Thoracic aorta (tissue), 2 donors: ENCODE measurements around the gene NRP1. TPM values are rescaled to one million over a fixed set of nuclear protein-coding genes. Genes with fewer than 3 reads are reported as not detected.

Experiments
- ATAC-seq: fragments of 150-250 bp; one replicate; pipeline ENCODE4 v1.8.0; 2017; ENCODE audit warnings: low read depth; ENCODE audit not compliant: insufficient number of reproducible peaks, low FRiP score
- DNase-seq: peaks from one replicate; pipeline ENCODE4 v3.0.0-alpha.2; 2020; ENCODE audit warnings: low spot score
- H3K27ac ChIP-seq, 2 donors: fragments of 200-600 bp; sonication (generic); 1 replicate in 1 of 2; 2 replicates in 1 of 2; pipeline ENCODE4 v1.5.1; 2016; ENCODE audit warnings: mild to moderate bottlenecking in 2 of 2, moderate library complexity in 2 of 2
- H3K27me3 ChIP-seq: fragments of 200-600 bp; sonication (generic); replicated peaks from 2 replicates; pipeline ENCODE4 v1.6.0; 2016; ENCODE audit warnings: mild to moderate bottlenecking; ENCODE audit not compliant: insufficient read depth
- H3K36me3 ChIP-seq: fragments of 200-600 bp; sonication (generic); one replicate; pipeline ENCODE4 v1.5.1; 2016
- H3K4me1 ChIP-seq, 2 donors: fragments of 200-600 bp; sonication (generic); 1 replicate in 1 of 2; 2 replicates in 1 of 2; pipeline versions ENCODE4 v1.5.1 to v1.6.0; 2016; ENCODE audit warnings: low read depth in 2 of 2, mild to moderate bottlenecking in 1 of 2; ENCODE audit not compliant: control insufficient read depth in 1 of 2
- H3K4me3 ChIP-seq: fragments of 200-600 bp; sonication (generic); 2 replicates; pipeline ENCODE4 v1.5.1; 2016; ENCODE audit warnings: mild to moderate bottlenecking
- H3K9me3 ChIP-seq: fragments of 200-600 bp; sonication (generic); 2 replicates; pipeline ENCODE4 v1.5.1; 2016
- total RNA-seq, 2 donors: library from RNA; depleted of rRNA; stranded (reverse); fragments of >200 nt; gene quantifications; one replicate each; pipeline versions ENCODE4 v1.1.0 to v1.2.3, GENCODE V29; 2016
- TF ChIP-seq, protein P1 (sequence below): fragments of 200-600 bp; sonication (generic); IDR thresholded peaks from one replicate; pipeline ENCODE4 v1.5.1; 2019; ENCODE audit warnings: antibody characterized with exemption

The NRP1 gene
- total RNA-seq, 2 donors from 2014 or later, result 66.9 to 117 TPM

- Histone ChIP-seq H3K4me1 (peaks cover 9 to 15% of the 10 kb centered on the region in 2 donors), H3K27ac (no peak overlapping the region), H3K4me3 (no peak overlapping the region), H3K27me3 (no peaks in the 10 kb centered on the region), H3K9me3 (no peaks in the 10 kb centered on the region), H3K36me3 (no peaks in the 10 kb centered on the region)
- TF ChIP-seq, protein P1, sequence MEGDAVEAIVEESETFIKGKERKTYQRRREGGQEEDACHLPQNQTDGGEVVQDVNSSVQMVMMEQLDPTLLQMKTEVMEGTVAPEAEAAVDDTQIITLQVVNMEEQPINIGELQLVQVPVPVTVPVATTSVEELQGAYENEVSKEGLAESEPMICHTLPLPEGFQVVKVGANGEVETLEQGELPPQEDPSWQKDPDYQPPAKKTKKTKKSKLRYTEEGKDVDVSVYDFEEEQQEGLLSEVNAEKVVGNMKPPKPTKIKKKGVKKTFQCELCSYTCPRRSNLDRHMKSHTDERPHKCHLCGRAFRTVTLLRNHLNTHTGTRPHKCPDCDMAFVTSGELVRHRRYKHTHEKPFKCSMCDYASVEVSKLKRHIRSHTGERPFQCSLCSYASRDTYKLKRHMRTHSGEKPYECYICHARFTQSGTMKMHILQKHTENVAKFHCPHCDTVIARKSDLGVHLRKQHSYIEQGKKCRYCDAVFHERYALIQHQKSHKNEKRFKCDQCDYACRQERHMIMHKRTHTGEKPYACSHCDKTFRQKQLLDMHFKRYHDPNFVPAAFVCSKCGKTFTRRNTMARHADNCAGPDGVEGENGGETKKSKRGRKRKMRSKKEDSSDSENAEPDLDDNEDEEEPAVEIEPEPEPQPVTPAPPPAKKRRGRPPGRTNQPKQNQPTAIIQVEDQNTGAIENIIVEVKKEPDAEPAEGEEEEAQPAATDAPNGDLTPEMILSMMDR, result no peak
- DNase-seq (no peak), ATAC-seq (no peak)
Measured at GRCh38 chr10:33150889-33151288, 183.6 kb downstream of the NRP1 start.

GRCh38 chr10:33150146-33150545, 184.3 kb downstream of the NRP1 start:
- H3K4me1 ChIP-seq, result peaks cover 9% of the 10 kb centered on the region in 2 donors
- ATAC-seq, result no peak
- no peak overlapping the region for H3K4me3 ChIP-seq
- TF ChIP-seq, protein P1, result no peak
- H3K27ac ChIP-seq, result no peak overlapping the region
- no peaks in the 10 kb centered on the region for H3K36me3 ChIP-seq
- no peak for DNase-seq
- no peaks in the 10 kb centered on the region for H3K9me3 ChIP-seq
- H3K27me3 ChIP-seq, result no peaks in the 10 kb centered on the region

GRCh38 chr10:33147013-33147310, 187.5 kb downstream of the NRP1 start:
- DNase-seq (no peak), ATAC-seq (no peak)
- Histone ChIP-seq H3K9me3 (no peaks in the 10 kb centered on the region), H3K4me1 (no peaks in the 10 kb centered on the region), H3K4me3 (no peak overlapping the region), H3K27me3 (no peaks in the 10 kb centered on the region), H3K27ac (no peak overlapping the region), H3K36me3 (no peaks in the 10 kb centered on the region)
- TF ChIP-seq, protein P1, result no peak

GRCh38 chr10:33146189-33147012, 188.1 kb downstream of the NRP1 start:
- H3K4me1 ChIP-seq, result no peaks in the 10 kb centered on the region
- H3K27me3 ChIP-seq, result no peaks in the 10 kb centered on the region
- no peaks in the 10 kb centered on the region for H3K9me3 ChIP-seq
- DNase-seq (no peak), ATAC-seq (no peak)
- TF ChIP-seq, protein P1, result no peak
- H3K4me3 ChIP-seq, result no peak overlapping the region
- H3K36me3 ChIP-seq, result no peaks in the 10 kb centered on the region
- H3K27ac ChIP-seq, result no peak overlapping the region

- no peaks in the 10 kb centered on the region for H3K36me3 ChIP-seq
- H3K27ac ChIP-seq, result no peak overlapping the region
- H3K4me1 ChIP-seq, result no peaks in the 10 kb centered on the region
- H3K27me3 ChIP-seq, result no peaks in the 10 kb centered on the region
- no peak overlapping the region for H3K4me3 ChIP-seq
- DNase-seq, result no peak
- H3K9me3 ChIP-seq, result no peaks in the 10 kb centered on the region
- ATAC-seq, result no peak
- TF ChIP-seq, protein P1, result no peak
Measured at GRCh38 chr10:33145451-33146188, 188.8 kb downstream of the NRP1 start.
